ENCODE measurements around the gene ZNF705A.
"Not testable (repeated sequence)": the region's sequence is repeated elsewhere in the genome, so short reads cannot be mapped to it uniquely, and the experiment has no call there.

Gene ZNF705A

GRCh38 chr12:8156845-8157244 is at the start of gene ZNF705A:
Gene ZNF705A (plus strand): TSS chr12:8157015. CDS start chr12:8172626, 15,611 bp downstream.
- no peak for DNase-seq (ENCODE audit: low spot score)

GRCh38 chr12:8108808-8109398 is 47.9 kb upstream of the ZNF705A start:
- DNase-seq (ENCODE audit: low spot score), result peak; percentile 73

GRCh38 chr12:8113117-8113516 is 43.7 kb upstream of the ZNF705A start:
- DNase-seq (ENCODE audit: low spot score), result not testable (repeated sequence)

- no peak for DNase-seq (ENCODE audit: low spot score)
Observed at GRCh38 chr12:8120072-8120713, 36.6 kb upstream of the ZNF705A start.

- DNase-seq (ENCODE audit: low spot score), result no peak
Observed at GRCh38 chr12:8123124-8123912, 33.5 kb upstream of the ZNF705A start, which contains the start of gene CLEC4A. Gene CLEC4A (plus strand): TSS chr12:8123617. CDS start chr12:8123879, 262 bp downstream.

- DNase-seq (ENCODE audit: low spot score), result no peak
Observed at GRCh38 chr12:8127138-8127537, 29.7 kb upstream of the ZNF705A start.

- DNase-seq (ENCODE audit: low spot score), result not testable (repeated sequence)
Observed at GRCh38 chr12:8133636-8134397, 23.0 kb upstream of the ZNF705A start.

- not testable (repeated sequence) for DNase-seq (ENCODE audit: low spot score)
Observed at GRCh38 chr12:8134398-8134930, 22.4 kb upstream of the ZNF705A start.

- DNase-seq (ENCODE audit: low spot score), result not testable (repeated sequence)
Observed at GRCh38 chr12:8141647-8142046, 15.2 kb upstream of the ZNF705A start.

GRCh38 chr12:8143261-8143660 is 13.6 kb upstream of the ZNF705A start:
- no peak for DNase-seq (ENCODE audit: low spot score)

- no peak for DNase-seq (ENCODE audit: low spot score)
Observed at GRCh38 chr12:8145754-8146441, 10.9 kb upstream of the ZNF705A start.

GRCh38 chr12:8146442-8146771 is 10.4 kb upstream of the ZNF705A start:
- no peak for DNase-seq (ENCODE audit: low spot score)

GRCh38 chr12:8154526-8154925 is 2.3 kb upstream of the ZNF705A start:
- DNase-seq (ENCODE audit: low spot score), result no peak

- no peak for DNase-seq (ENCODE audit: low spot score)
Observed at GRCh38 chr12:8156416-8156815, 399 bp upstream of the ZNF705A start.

GRCh38 chr12:8157484-8158198 is 826 bp downstream of the ZNF705A start:
- no peak for DNase-seq (ENCODE audit: low spot score)

GRCh38 chr12:8172911-8173310 is 16.1 kb downstream of the ZNF705A start:
- not testable (repeated sequence) for DNase-seq (ENCODE audit: low spot score)

GRCh38 chr12:8179989-8180585 is 23.3 kb downstream of the ZNF705A start:
- DNase-seq (ENCODE audit: low spot score), result peak; percentile 56

GRCh38 chr12:8181271-8181670 is 24.5 kb downstream of the ZNF705A start:
- not testable (repeated sequence) for DNase-seq (ENCODE audit: low spot score)

GRCh38 chr12:8182923-8183322 is 26.1 kb downstream of the ZNF705A start:
- DNase-seq (ENCODE audit: low spot score), result not testable (repeated sequence)

- DNase-seq (ENCODE audit: low spot score), result not testable (repeated sequence)
Observed at GRCh38 chr12:8183346-8183745, 26.5 kb downstream of the ZNF705A start.

Data from hematopoietic multipotent progenitor cell treated with erythropoietin and hydrocortisone succinate and interleukin-3 and kit ligand, for 17 days (in vitro differentiated cells).